ENCODE measurements around the gene CAMTA1.
"Not testable (repeated sequence)": the region's sequence is repeated elsewhere in the genome, so short reads cannot be mapped to it uniquely, and the experiment has no call there.

CAMTA1 gene

DNA sequence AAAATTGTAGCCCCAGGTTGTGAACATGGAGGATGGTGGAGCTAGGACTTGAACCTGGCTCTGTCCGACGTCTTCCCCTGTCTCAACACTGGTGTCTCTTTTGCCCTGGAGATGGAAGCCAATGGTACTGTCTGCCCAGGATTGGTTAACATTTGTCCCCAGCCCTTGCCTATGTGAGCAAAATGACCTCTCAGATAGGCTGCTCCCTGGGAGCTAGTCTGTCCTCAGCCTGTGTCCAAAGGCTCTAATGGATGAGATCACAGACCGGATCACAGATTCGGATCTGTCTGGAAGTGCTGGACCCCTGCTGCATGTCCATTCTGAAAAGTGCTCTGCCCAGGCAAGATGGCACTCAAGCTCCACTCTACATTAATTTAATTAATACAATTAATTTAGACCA is 591.4 kb downstream of the CAMTA1 start:
- Histone ChIP-seq H3K27ac (ENCODE audit: low read length) (no peak overlapping the region), H3K36me3 (ENCODE audit: control insufficient read depth in 2 of 2, insufficient read depth in 2 of 2, low read length in 2 of 2) (no peaks in the 10 kb centered on the region), H3K4me1 (ENCODE audit: control insufficient read depth, insufficient read depth, low read length) (peaks cover 9% of the 10 kb centered on the region), H3K27me3 (ENCODE audit: control insufficient read depth in 1 of 2, insufficient read depth in 2 of 2, low read length in 2 of 2) (no peaks in the 10 kb centered on the region), H3K9ac (ENCODE audit: low read length in 2 of 2) (no peak overlapping the region), H3K4me3 (ENCODE audit: low read length in 2 of 2) (no peak overlapping the region), H3K9me3 (ENCODE audit: control insufficient read depth in 2 of 2, low read length in 2 of 2) (no peaks in the 10 kb centered on the region)

DNA sequence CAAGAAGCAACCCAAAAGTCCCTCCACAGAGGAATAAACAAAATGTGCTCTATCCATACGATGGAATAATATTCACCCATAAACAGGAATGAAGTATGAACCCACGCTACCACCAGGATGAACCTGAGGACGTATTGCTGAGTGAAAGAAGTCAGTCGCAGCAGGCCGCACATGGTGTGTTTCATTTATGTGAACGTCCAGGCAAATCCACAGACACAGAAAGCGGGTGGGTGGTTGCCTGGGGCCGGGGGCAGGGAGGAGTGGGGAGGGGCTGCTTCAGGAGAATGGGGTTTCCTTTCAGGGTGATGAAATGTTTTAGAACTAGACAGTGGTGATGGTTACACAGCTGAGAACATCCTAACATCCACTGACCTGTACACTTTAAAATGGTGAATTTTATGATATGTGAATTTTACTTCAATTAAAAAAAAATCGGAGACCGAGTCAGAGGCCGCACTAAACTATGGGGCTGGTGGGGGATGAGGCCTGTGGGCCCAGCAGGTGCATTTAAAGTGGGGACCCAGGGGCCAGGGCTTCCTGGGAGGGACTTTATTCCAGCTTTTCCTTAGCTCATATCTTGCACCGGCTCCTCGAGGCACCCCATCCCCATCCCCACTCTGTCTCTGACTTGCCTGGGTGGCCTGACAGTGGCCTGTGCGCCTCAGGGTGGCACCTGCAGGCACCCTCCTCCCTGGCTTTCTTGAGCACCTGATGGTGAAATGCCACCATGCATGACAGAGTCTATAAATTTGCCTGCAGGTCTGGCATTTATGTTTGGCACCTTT is 593.3 kb downstream of the CAMTA1 start:
- Histone ChIP-seq H3K9ac (ENCODE audit: low read length in 2 of 2) (peak overlapping the region in 1 of 2 donors; percentile 1), H3K27me3 (ENCODE audit: control insufficient read depth in 1 of 2, insufficient read depth in 2 of 2, low read length in 2 of 2) (no peaks in the 10 kb centered on the region), H3K9me3 (ENCODE audit: control insufficient read depth in 2 of 2, low read length in 2 of 2) (peaks cover 0 to 3% of the 10 kb centered on the region in 2 donors), H3K4me3 (ENCODE audit: low read length in 2 of 2) (no peak overlapping the region), H3K36me3 (ENCODE audit: control insufficient read depth in 2 of 2, insufficient read depth in 2 of 2, low read length in 2 of 2) (no peaks in the 10 kb centered on the region), H3K4me1 (ENCODE audit: control insufficient read depth, insufficient read depth, low read length) (peaks cover 9% of the 10 kb centered on the region), H3K27ac (ENCODE audit: low read length) (no peak overlapping the region)

DNA sequence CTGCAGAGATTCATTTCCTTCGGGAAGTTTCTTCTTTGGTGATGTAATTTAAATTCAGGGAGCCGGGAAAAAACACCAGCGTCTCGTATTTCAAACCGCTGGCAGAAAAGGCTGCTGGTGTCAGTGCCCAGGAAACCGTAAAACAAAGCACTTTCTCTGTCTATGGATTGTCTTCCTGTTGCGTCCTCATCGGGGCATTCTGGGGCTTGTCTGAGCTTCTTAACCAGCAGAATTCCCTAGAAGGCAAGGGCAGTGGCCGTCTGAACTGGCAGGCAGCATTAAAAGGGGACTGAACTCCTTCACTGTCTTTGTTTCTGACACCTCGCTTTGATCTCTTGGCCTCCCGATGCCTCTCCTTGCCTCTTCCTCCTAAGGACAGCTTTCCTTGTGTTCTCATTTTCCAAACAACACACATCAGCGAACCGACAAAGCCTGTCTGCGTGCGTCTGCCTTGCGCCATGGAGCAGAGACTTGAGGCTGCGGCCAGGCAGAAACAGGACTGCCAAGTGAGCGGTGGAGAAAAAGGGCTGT is 594.3 kb downstream of the CAMTA1 start:
- Histone ChIP-seq H3K36me3 (ENCODE audit: control insufficient read depth in 2 of 2, insufficient read depth in 2 of 2, low read length in 2 of 2) (no peaks in the 10 kb centered on the region), H3K4me3 (ENCODE audit: low read length in 2 of 2) (peak overlapping the region in 1 of 2 donors; percentile 61), H3K27ac (ENCODE audit: low read length) (peak overlapping the region; percentile 69), H3K4me1 (ENCODE audit: control insufficient read depth, insufficient read depth, low read length) (peaks cover 9% of the 10 kb centered on the region), H3K9me3 (ENCODE audit: control insufficient read depth in 2 of 2, low read length in 2 of 2) (peaks cover 0 to 3% of the 10 kb centered on the region in 2 donors), H3K9ac (ENCODE audit: low read length in 2 of 2) (peak overlapping the region; percentile 49 to 69), H3K27me3 (ENCODE audit: control insufficient read depth in 1 of 2, insufficient read depth in 2 of 2, low read length in 2 of 2) (no peaks in the 10 kb centered on the region)

DNA sequence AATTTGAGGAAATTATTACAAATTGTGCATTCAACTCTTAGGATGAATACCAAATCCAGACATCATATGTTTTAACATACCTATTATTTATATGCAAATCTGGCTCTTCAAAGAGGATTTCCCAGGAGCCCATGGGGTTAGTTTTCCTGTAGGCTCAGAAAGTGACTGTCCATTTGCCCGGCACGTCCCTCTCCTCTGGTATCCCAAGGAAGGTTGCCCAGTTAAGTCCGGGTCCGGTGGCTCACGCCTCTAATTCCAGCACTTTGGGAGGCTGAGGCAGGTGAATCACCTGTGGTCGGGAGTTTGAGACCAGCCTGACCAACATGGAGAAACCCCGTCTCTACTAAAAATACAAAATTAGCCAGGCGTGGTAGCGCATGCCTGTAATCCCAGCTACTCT is 594.8 kb downstream of the CAMTA1 start:
- H3K9ac ChIP-seq (ENCODE audit: low read length in 2 of 2) = peak overlapping the region; percentile 49 to 69
- not testable (repeated sequence) for H3K4me3 ChIP-seq (ENCODE audit: low read length in 2 of 2); H3K36me3 ChIP-seq (ENCODE audit: control insufficient read depth in 2 of 2, insufficient read depth in 2 of 2, low read length in 2 of 2); H3K27me3 ChIP-seq (ENCODE audit: control insufficient read depth in 1 of 2, insufficient read depth in 2 of 2, low read length in 2 of 2); H3K9me3 ChIP-seq (ENCODE audit: control insufficient read depth in 2 of 2, low read length in 2 of 2); H3K4me1 ChIP-seq (ENCODE audit: control insufficient read depth, insufficient read depth, low read length)
- H3K27ac ChIP-seq (ENCODE audit: low read length) = peak overlapping the region; percentile 69

DNA sequence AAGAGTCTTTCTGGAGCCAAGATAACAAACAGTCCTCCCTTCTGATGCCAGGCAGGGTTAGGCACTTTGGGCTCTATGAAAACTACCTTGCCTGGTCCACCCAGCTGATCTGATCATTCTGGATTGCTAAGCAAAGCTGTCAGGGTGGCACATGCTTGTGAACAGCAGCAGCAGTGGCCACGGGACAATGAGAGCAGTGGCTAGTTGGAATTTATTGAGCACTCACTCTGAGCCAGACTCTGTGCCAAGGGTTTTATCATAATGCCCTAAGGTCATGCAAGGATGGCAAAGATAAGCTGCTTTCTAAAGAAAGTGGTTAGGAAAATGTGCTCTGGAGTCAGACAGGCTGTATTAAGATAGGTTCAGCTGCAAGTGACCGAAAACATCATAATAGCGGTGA is 595.5 kb downstream of the CAMTA1 start:
- no peaks in the 10 kb centered on the region for H3K27me3 ChIP-seq (ENCODE audit: control insufficient read depth in 1 of 2, insufficient read depth in 2 of 2, low read length in 2 of 2)
- H3K9ac ChIP-seq (ENCODE audit: low read length in 2 of 2) = no peak overlapping the region
- peaks cover 9% of the 10 kb centered on the region for H3K4me1 ChIP-seq (ENCODE audit: control insufficient read depth, insufficient read depth, low read length)
- peaks cover 0 to 3% of the 10 kb centered on the region in 2 donors for H3K9me3 ChIP-seq (ENCODE audit: control insufficient read depth in 2 of 2, low read length in 2 of 2)
- H3K4me3 ChIP-seq (ENCODE audit: low read length in 2 of 2) = no peak overlapping the region
- no peaks in the 10 kb centered on the region for H3K36me3 ChIP-seq (ENCODE audit: control insufficient read depth in 2 of 2, insufficient read depth in 2 of 2, low read length in 2 of 2)
- H3K27ac ChIP-seq (ENCODE audit: low read length) = no peak overlapping the region

DNA sequence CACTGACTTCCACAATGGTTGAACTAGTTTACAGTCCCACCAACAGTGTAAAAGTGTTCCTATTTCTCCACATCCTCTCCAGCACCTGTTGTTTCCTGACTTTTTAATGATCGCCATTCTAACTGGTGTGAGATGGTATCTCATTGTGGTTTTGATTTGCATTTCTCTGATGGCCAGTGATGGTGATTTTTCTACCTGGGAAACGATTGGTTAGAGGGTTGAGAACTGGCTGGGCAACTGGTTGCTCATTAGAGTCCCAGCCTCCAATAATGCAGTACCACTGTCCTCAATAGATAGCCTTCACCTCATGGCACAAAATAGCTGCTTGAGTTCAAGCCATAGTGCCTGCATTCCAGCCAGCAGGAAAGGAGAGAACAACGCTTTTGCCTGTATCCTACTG is 596.5 kb downstream of the CAMTA1 start:
- not testable (repeated sequence) for H3K9me3 ChIP-seq (ENCODE audit: control insufficient read depth in 2 of 2, low read length in 2 of 2); H3K9ac ChIP-seq (ENCODE audit: low read length in 2 of 2); H3K4me1 ChIP-seq (ENCODE audit: control insufficient read depth, insufficient read depth, low read length); H3K27ac ChIP-seq (ENCODE audit: low read length); H3K4me3 ChIP-seq (ENCODE audit: low read length in 2 of 2); H3K27me3 ChIP-seq (ENCODE audit: control insufficient read depth in 1 of 2, insufficient read depth in 2 of 2, low read length in 2 of 2); H3K36me3 ChIP-seq (ENCODE audit: control insufficient read depth in 2 of 2, insufficient read depth in 2 of 2, low read length in 2 of 2)

DNA sequence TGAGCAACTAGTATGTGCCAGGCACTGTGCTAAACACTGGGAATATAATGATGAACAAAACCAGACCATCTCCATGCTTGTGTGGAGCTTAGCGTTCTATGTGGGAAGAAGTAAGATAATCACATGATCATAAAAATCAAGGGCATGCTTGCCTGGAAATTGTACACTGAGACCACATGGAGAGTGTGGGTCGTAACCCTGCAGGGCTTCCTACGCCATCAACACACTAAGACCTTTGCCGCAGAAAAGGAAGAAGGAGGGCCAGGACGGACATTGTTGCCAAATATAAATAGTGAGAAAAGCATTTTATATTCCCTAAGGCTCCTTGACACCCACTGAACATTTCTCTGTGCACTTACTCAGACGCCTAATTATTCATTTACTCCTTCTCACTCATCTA is 597.7 kb downstream of the CAMTA1 start:
- no peaks in the 10 kb centered on the region for H3K36me3 ChIP-seq (ENCODE audit: control insufficient read depth in 2 of 2, insufficient read depth in 2 of 2, low read length in 2 of 2)
- H3K4me1 ChIP-seq (ENCODE audit: control insufficient read depth, insufficient read depth, low read length) = peaks cover 12% of the 10 kb centered on the region
- peaks cover 0 to 3% of the 10 kb centered on the region in 2 donors for H3K9me3 ChIP-seq (ENCODE audit: control insufficient read depth in 2 of 2, low read length in 2 of 2)
- H3K4me3 ChIP-seq (ENCODE audit: low read length in 2 of 2) = no peak overlapping the region
- H3K27ac ChIP-seq (ENCODE audit: low read length) = no peak overlapping the region
- no peaks in the 10 kb centered on the region for H3K27me3 ChIP-seq (ENCODE audit: control insufficient read depth in 1 of 2, insufficient read depth in 2 of 2, low read length in 2 of 2)
- H3K9ac ChIP-seq (ENCODE audit: low read length in 2 of 2) = no peak overlapping the region

DNA sequence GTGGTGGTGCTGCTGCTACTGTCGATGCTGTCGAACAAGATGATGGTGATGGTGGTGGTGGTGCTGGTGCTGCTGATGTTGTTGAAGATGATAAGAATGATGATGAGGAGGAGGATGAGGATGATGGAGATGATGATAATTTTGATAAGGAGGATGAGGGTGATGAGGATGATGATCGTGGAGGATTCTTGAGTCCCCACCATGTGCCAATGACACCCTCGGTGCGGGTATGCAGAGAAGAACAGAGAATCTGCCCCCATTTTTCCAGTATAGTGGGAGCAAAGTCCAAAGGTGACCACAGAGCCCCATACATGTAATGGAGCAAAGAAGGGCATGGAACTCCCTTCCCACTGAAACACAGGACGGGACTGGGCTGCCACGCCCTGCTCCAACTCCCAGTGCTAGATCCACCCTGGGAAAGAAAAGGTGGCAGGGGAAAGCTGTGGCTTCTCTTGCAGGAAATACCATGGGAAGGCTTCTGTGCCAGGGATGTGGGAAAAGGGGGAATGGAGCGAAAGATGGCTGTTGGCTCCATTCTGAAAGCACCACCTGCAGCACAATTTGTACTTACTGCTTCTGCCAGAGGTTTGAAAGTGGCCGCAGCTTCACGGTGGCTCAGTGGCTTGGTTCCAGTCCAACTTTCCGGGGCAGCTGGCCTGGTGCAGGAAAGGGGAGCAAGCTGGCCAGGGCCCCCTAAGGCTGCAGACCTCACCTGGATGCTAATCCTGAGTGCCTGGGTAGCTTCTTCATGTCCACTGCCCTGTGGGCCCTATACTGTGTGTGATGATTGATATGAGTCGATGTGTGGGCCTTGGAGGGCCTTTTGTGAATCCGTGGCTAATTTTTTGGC is 598.6 kb downstream of the CAMTA1 start:
- peaks cover 0 to 3% of the 10 kb centered on the region in 2 donors for H3K9me3 ChIP-seq (ENCODE audit: control insufficient read depth in 2 of 2, low read length in 2 of 2)
- H3K4me1 ChIP-seq (ENCODE audit: control insufficient read depth, insufficient read depth, low read length) = peaks cover 18% of the 10 kb centered on the region
- H3K9ac ChIP-seq (ENCODE audit: low read length in 2 of 2) = no peak overlapping the region

DNA sequence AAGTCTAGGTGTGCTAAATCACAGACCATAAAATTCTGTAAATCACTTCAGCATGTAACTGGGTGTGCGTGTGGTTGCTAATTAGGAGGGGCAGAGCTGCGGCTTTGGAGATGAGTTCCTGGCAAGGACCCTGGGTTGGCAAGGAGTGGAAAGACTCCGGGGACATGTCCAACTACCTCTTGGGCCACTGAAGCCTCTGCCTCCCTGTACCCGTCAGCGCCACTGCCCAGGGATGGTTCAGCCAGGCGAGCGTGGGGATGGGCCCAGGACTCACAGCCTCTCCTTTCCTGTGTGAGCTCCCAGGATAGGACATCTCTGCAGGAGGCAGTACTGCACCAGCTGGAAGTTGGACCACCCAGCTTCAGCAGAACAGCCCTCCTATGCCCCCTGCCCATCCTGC is 599.4 kb downstream of the CAMTA1 start:
- H3K9me3 ChIP-seq (ENCODE audit: control insufficient read depth in 2 of 2, low read length in 2 of 2) = peaks cover 0 to 3% of the 10 kb centered on the region in 2 donors
- peaks cover 20% of the 10 kb centered on the region for H3K4me1 ChIP-seq (ENCODE audit: control insufficient read depth, insufficient read depth, low read length)
- H3K9ac ChIP-seq (ENCODE audit: low read length in 2 of 2) = no peak overlapping the region
- H3K27me3 ChIP-seq (ENCODE audit: control insufficient read depth in 1 of 2, insufficient read depth in 2 of 2, low read length in 2 of 2) = no peaks in the 10 kb centered on the region
- no peak overlapping the region for H3K4me3 ChIP-seq (ENCODE audit: low read length in 2 of 2)
- H3K27ac ChIP-seq (ENCODE audit: low read length) = no peak overlapping the region
- H3K36me3 ChIP-seq (ENCODE audit: control insufficient read depth in 2 of 2, insufficient read depth in 2 of 2, low read length in 2 of 2) = no peaks in the 10 kb centered on the region

More for the DNA sequence above, 598.6 kb downstream of the CAMTA1 start:
- H3K4me3 ChIP-seq (ENCODE audit: low read length in 2 of 2) = no peak overlapping the region
- no peaks in the 10 kb centered on the region for H3K27me3 ChIP-seq (ENCODE audit: control insufficient read depth in 1 of 2, insufficient read depth in 2 of 2, low read length in 2 of 2)
- no peaks in the 10 kb centered on the region for H3K36me3 ChIP-seq (ENCODE audit: control insufficient read depth in 2 of 2, insufficient read depth in 2 of 2, low read length in 2 of 2)
- no peak overlapping the region for H3K27ac ChIP-seq (ENCODE audit: low read length)

DNA sequence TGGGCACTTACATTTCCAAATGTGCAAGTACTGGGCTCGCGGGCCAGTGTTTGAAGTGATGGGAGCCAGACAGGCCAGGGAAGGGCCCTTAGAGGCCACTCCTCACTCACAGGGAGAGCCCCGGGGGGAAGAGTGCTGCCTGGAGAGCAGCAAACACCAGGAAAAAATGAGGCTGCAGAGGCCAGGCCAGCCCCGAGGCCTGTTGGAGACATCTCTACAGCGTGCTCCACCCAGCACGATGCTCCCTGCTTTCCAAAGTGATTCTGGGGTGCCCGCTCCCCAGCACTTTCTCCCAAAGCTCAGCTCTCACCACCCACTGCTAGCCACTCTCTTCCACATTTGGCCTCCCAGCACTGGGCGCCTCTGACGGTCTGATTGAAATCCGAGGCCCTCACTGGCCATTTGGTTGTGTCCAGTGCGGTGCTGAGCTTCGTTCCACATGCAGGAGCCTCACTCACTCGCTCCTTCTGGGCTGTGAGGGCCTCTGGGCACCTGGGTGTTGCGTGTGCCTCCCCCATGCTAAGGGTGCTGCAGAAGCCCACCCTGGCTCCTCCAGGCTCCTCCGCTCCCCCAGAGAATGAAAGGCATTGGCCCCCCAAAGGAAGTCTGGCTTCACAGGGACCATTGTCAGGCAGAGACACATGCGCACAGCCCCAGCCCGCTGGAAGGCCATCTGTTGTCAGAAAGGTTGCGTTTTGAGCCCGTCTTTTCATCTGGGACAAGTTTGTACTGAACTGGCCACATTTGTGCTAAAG is 600.4 kb downstream of the CAMTA1 start:
- no peaks in the 10 kb centered on the region for H3K27me3 ChIP-seq (ENCODE audit: control insufficient read depth in 1 of 2, insufficient read depth in 2 of 2, low read length in 2 of 2)
- H3K36me3 ChIP-seq (ENCODE audit: control insufficient read depth in 2 of 2, insufficient read depth in 2 of 2, low read length in 2 of 2) = no peaks in the 10 kb centered on the region
- H3K27ac ChIP-seq (ENCODE audit: low read length) = no peak overlapping the region
- peaks cover 20% of the 10 kb centered on the region for H3K4me1 ChIP-seq (ENCODE audit: control insufficient read depth, insufficient read depth, low read length)
- H3K9me3 ChIP-seq (ENCODE audit: control insufficient read depth in 2 of 2, low read length in 2 of 2) = peaks cover 0 to 3% of the 10 kb centered on the region in 2 donors
- H3K4me3 ChIP-seq (ENCODE audit: low read length in 2 of 2) = no peak overlapping the region
- H3K9ac ChIP-seq (ENCODE audit: low read length in 2 of 2) = no peak overlapping the region
